Measurements from ENCODE around the gene C1orf226. TPM values are rescaled to one million over a fixed set of nuclear protein-coding genes. Genes with fewer than 3 reads are reported as not detected.
"Not testable (repeated sequence)": the region's sequence is repeated elsewhere in the genome, so short reads cannot be mapped to it uniquely, and the experiment has no call there.

Gene C1orf226
- total RNA-seq, 2 donors from 2014 or later: 5.1 to 6.2 TPM

DNA sequence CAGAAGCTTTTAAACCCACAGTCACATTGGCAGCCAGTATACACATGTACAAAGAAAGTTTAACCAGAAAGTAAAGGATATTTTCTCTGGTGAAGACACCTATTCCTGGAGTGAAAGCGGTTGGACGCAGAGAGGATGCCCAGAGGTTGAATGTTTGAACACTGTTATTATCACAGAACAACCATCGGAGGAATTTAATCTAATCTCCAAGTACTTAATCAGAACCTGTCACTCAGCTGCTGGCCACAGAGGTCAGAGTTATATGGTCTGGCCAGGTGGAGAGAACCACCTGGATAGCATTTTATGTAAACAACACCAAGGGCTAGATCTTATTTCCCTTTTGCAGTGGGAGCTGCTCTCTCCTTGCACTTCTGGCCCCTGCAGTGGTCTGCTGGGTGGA is 34.2 kb upstream of the C1orf226 start:
- no peaks in the 10 kb centered on the region for H3K9me3 ChIP-seq (ENCODE audit: control insufficient read depth, low read length)
- H3K4me3 ChIP-seq (ENCODE audit: low read length): no peak overlapping the region
- Mint-ChIP-seq H3K4me3 (no peak overlapping the region), H3K9me3 (peaks cover 1% of the 10 kb centered on the region), H3K4me1 (peaks cover 25% of the 10 kb centered on the region), H3K27ac (no peak overlapping the region), H3K36me3 (ENCODE audit: low read depth) (no peaks in the 10 kb centered on the region), H3K27me3 (ENCODE audit: insufficient read depth) (no peaks in the 10 kb centered on the region)
- H3K9ac ChIP-seq (ENCODE audit: extremely low read depth, low read length, poor library complexity, severe bottlenecking): no peak overlapping the region
- WGBS, 2 experiments (ENCODE audit: insufficient coverage in 1 of 2, insufficient read length in 1 of 2): 60% methylated on average over 3 of the region's 3 CpGs; no CpG with 5 or more reads in 1 of the 2 experiments
- no peak overlapping the region for H3K27ac ChIP-seq (ENCODE audit: low read depth, low read length)
- H3K4me1 ChIP-seq (ENCODE audit: control insufficient read depth, insufficient read depth, low read length): peaks cover 6% of the 10 kb centered on the region
- no peaks in the 10 kb centered on the region for H3K27me3 ChIP-seq (ENCODE audit: control insufficient read depth, insufficient read depth, low read length, poor library complexity, severe bottlenecking)
- no peaks in the 10 kb centered on the region for H3K36me3 ChIP-seq (ENCODE audit: control insufficient read depth, insufficient read depth, low read length)
- TF ChIP-seq, protein P1, sequence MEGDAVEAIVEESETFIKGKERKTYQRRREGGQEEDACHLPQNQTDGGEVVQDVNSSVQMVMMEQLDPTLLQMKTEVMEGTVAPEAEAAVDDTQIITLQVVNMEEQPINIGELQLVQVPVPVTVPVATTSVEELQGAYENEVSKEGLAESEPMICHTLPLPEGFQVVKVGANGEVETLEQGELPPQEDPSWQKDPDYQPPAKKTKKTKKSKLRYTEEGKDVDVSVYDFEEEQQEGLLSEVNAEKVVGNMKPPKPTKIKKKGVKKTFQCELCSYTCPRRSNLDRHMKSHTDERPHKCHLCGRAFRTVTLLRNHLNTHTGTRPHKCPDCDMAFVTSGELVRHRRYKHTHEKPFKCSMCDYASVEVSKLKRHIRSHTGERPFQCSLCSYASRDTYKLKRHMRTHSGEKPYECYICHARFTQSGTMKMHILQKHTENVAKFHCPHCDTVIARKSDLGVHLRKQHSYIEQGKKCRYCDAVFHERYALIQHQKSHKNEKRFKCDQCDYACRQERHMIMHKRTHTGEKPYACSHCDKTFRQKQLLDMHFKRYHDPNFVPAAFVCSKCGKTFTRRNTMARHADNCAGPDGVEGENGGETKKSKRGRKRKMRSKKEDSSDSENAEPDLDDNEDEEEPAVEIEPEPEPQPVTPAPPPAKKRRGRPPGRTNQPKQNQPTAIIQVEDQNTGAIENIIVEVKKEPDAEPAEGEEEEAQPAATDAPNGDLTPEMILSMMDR (conservative IDR thresholded peaks at IDR 0.05): no peak
- DNase-seq: no peak

DNA sequence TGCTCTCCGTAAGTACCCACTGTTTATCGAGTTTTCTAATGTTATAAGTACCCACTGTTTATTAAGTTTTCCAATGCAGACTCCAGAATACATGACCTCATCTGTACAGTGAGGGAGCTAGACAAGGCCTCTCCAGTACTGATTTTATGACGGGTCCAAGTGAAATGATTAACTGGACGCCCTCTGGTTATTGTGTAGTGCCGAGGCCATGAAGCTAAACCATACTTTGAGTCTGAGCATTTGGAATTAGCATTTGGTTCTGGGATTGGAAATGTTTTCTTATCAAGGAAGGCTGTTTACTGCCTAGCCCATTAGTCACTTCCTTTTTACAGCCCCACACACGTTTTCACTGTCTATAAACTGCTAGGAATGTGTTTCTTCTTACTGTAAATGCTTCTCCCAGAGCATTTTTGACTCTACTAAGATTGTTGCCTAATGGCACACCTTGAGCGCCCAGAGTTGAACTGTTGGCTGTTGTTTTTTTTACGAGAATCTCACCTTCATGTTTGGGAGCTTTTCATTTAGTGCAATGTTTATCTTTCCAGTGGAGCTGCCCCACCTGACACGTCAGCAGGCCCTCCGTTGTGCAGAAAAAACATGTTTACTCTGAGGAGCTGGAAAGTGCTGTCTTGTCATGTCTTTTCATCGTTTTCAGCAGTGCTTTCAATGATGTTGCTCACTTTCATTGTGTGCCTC is 31.7 kb upstream of the C1orf226 start:
- Histone ChIP-seq H3K27me3 (ENCODE audit: control insufficient read depth, insufficient read depth, low read length, poor library complexity, severe bottlenecking) (no peaks in the 10 kb centered on the region), H3K36me3 (ENCODE audit: control insufficient read depth, insufficient read depth, low read length) (no peaks in the 10 kb centered on the region), H3K9ac (ENCODE audit: extremely low read depth, low read length, poor library complexity, severe bottlenecking) (no peak overlapping the region), H3K4me1 (ENCODE audit: control insufficient read depth, insufficient read depth, low read length) (peaks cover 9% of the 10 kb centered on the region), H3K27ac (ENCODE audit: low read depth, low read length) (no peak overlapping the region), H3K4me3 (ENCODE audit: low read length) (no peak overlapping the region), H3K9me3 (ENCODE audit: control insufficient read depth, low read length) (no peaks in the 10 kb centered on the region)
- no peaks in the 10 kb centered on the region for H3K9me3 Mint-ChIP-seq
- no peak for DNase-seq
- H3K4me1 Mint-ChIP-seq: peaks cover 40% of the 10 kb centered on the region
- H3K27me3 Mint-ChIP-seq (ENCODE audit: insufficient read depth): no peaks in the 10 kb centered on the region
- H3K27ac Mint-ChIP-seq: no peak overlapping the region
- WGBS, 2 experiments (ENCODE audit: insufficient coverage in 1 of 2, insufficient read length in 1 of 2): 81 to 85% methylated on average over 11 of the region's 11 CpGs
- TF ChIP-seq, protein P1 (conservative IDR thresholded peaks at IDR 0.05): no peak
- H3K36me3 Mint-ChIP-seq (ENCODE audit: low read depth): no peaks in the 10 kb centered on the region
- no peak overlapping the region for H3K4me3 Mint-ChIP-seq

DNA sequence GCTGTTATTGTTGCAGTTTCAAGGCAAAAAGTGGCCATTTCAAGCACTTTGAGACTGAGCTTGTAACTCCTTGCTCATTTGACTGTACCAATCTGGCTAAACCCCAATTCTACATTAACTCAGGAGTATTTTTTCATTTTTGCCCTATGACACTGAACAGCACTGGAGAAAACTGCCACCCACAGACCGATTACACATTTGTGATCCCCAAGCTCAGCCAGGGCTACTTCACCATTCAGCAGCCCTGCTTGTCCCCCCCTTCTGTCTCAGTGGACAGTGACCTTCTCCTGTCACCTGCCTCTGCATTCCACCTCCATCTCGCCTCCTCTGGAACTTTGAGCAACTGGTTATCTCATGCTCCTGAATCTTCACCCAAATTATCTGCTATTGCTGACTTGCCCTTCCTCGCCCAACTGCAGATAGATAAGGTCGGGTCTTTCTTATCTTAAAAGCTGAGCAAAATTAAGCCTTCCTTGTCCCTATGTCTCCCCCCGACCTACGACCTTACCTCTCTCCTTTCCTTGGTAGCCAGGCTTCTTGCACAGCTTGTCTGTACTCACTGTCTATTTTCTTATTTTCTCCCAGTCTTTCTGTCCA is 30.2 kb upstream of the C1orf226 start:
- no peak overlapping the region for H3K9ac ChIP-seq (ENCODE audit: extremely low read depth, low read length, poor library complexity, severe bottlenecking)
- Mint-ChIP-seq H3K9me3 (no peaks in the 10 kb centered on the region), H3K4me3 (no peak overlapping the region), H3K27me3 (ENCODE audit: insufficient read depth) (no peaks in the 10 kb centered on the region), H3K4me1 (peaks cover 40% of the 10 kb centered on the region), H3K27ac (no peak overlapping the region), H3K36me3 (ENCODE audit: low read depth) (no peaks in the 10 kb centered on the region)
- TF ChIP-seq, protein P1 (conservative IDR thresholded peaks at IDR 0.05): no peak
- WGBS, 2 experiments (ENCODE audit: insufficient coverage in 1 of 2, insufficient read length in 1 of 2): 83 to 97% methylated on average over 6 of the region's 6 CpGs
- peaks cover 9% of the 10 kb centered on the region for H3K4me1 ChIP-seq (ENCODE audit: control insufficient read depth, insufficient read depth, low read length)
- DNase-seq: no peak
- no peaks in the 10 kb centered on the region for H3K27me3 ChIP-seq (ENCODE audit: control insufficient read depth, insufficient read depth, low read length, poor library complexity, severe bottlenecking)
- no peak overlapping the region for H3K27ac ChIP-seq (ENCODE audit: low read depth, low read length)
- no peak overlapping the region for H3K4me3 ChIP-seq (ENCODE audit: low read length)
- H3K9me3 ChIP-seq (ENCODE audit: control insufficient read depth, low read length): no peaks in the 10 kb centered on the region
- no peaks in the 10 kb centered on the region for H3K36me3 ChIP-seq (ENCODE audit: control insufficient read depth, insufficient read depth, low read length)

DNA sequence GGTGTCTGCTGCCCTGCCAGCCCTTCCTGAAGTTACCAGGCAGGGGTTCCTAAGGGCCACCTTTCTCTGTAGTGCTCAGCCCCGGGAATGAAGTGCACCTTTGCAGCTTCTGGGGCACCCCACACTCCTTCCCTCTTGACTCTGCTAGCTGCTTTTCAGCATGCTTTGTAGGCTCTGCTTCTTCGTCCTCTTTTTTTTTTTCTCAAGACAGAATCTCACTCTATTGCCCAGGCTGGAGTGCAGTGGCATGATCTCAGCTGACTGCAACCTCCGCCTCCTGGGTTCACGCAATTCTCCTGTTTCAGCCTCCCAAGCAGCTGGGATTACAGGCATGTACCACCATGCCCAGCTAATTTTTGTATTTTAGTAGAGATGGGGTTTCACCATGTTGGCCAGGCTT is 29.7 kb upstream of the C1orf226 start:
- H3K9me3 ChIP-seq (ENCODE audit: control insufficient read depth, low read length); H3K27ac Mint-ChIP-seq; H3K36me3 ChIP-seq (ENCODE audit: control insufficient read depth, insufficient read depth, low read length); H3K4me3 Mint-ChIP-seq; H3K36me3 Mint-ChIP-seq (ENCODE audit: low read depth); H3K9me3 Mint-ChIP-seq; DNase-seq; H3K27me3 ChIP-seq (ENCODE audit: control insufficient read depth, insufficient read depth, low read length, poor library complexity, severe bottlenecking); H3K4me3 ChIP-seq (ENCODE audit: low read length); H3K4me1 ChIP-seq (ENCODE audit: control insufficient read depth, insufficient read depth, low read length); H3K27ac ChIP-seq (ENCODE audit: low read depth, low read length); H3K9ac ChIP-seq (ENCODE audit: extremely low read depth, low read length, poor library complexity, severe bottlenecking); H3K27me3 Mint-ChIP-seq (ENCODE audit: insufficient read depth): not testable (repeated sequence)
- 91 to 94% methylated on average over 3 of the region's 4 CpGs for WGBS, 2 experiments (ENCODE audit: insufficient coverage in 1 of 2, insufficient read length in 1 of 2)
- peaks cover 40% of the 10 kb centered on the region for H3K4me1 Mint-ChIP-seq
